ENCODE measurements around the gene AQP10. TPM values are rescaled to one million over a fixed set of nuclear protein-coding genes. Genes with fewer than 3 reads are reported as not detected.

AQP10 gene
- total RNA-seq, 1 experiment from 2014 or later: 0.50 TPM

- no peaks in the 10 kb centered on the region for H3K9me3 ChIP-seq
- no peak overlapping the region for H3K4me3 ChIP-seq (ENCODE audit: low read depth, low read length)
- Mint-ChIP-seq H3K36me3 (ENCODE audit: insufficient read depth, unreplicated experiment) (peaks cover 6% of the 10 kb centered on the region), H3K4me1 (ENCODE audit: low read depth, unreplicated experiment) (no peaks in the 10 kb centered on the region), H3K27ac (ENCODE audit: unreplicated experiment) (no peak overlapping the region), H3K27me3 (ENCODE audit: insufficient read depth, unreplicated experiment) (no peaks in the 10 kb centered on the region), H3K9me3 (ENCODE audit: unreplicated experiment) (no peaks in the 10 kb centered on the region), H3K4me3 (ENCODE audit: unreplicated experiment) (no peak overlapping the region)
- intact Hi-C loops (cut with micrococcal nuclease; ENCODE audit: unreplicated experiment): no loop called here
- no peaks in the 10 kb centered on the region for H3K27me3 ChIP-seq (replicated peaks; ENCODE audit: control insufficient read depth, insufficient read depth, low read length)
- TF ChIP-seq CTCF (IDR thresholded peaks at IDR 0.05; ENCODE audit: insufficient read depth in 1 of 2, low read depth in 1 of 2, low read length in 1 of 2, severe bottlenecking in 1 of 2, unreplicated experiment in 1 of 2): no peak
- no TSS peak for BruUV-seq (replicated peaks)
- CTCF ChIA-PET: interaction anchor here (0.6 kb wide), 1 partner anchor 103 kb away, joined by 5 read pairs; no protein-coding TSS in a partner anchor
- POLR2A ChIA-PET: no interaction called here
- 0 out of 2 replicates have a peak, but pooled peaks cover 3% of the 10 kb centered on the region for H3K36me3 ChIP-seq (ENCODE audit: control insufficient read depth, insufficient read depth, low read length)
- H3K4me1 ChIP-seq: no peaks in the 10 kb centered on the region
- no peak for DNase-seq
Observed at GRCh38 chr1:154346276-154346917, 25.5 kb downstream of the AQP10 start.

- no peaks in the 10 kb centered on the region for H3K9me3 ChIP-seq
- Mint-ChIP-seq H3K36me3 (ENCODE audit: insufficient read depth, unreplicated experiment) (peaks cover 5% of the 10 kb centered on the region), H3K9me3 (ENCODE audit: unreplicated experiment) (no peaks in the 10 kb centered on the region), H3K4me1 (ENCODE audit: low read depth, unreplicated experiment) (peaks cover 6% of the 10 kb centered on the region), H3K4me3 (ENCODE audit: unreplicated experiment) (no peak overlapping the region), H3K27ac (ENCODE audit: unreplicated experiment) (no peak overlapping the region), H3K27me3 (ENCODE audit: insufficient read depth, unreplicated experiment) (no peaks in the 10 kb centered on the region)
- intact Hi-C loops (cut with micrococcal nuclease; ENCODE audit: unreplicated experiment): no loop called here
- DNase-seq: no peak
- ChIA-PET CTCF (interaction anchor here (0.7 to 1.3 kb wide), 4 partner anchors 13 to 76 kb away, joined by 3 to 5 read pairs (median 4); no protein-coding TSS in a partner anchor), POLR2A (no interaction called here)
- H3K4me3 ChIP-seq (ENCODE audit: low read depth, low read length): no peak overlapping the region
- no peaks in the 10 kb centered on the region; the same call in 1 of the 2 replicates for H3K4me1 ChIP-seq
- no peaks in the 10 kb centered on the region for H3K27me3 ChIP-seq (replicated peaks; ENCODE audit: control insufficient read depth, insufficient read depth, low read length)
- H3K36me3 ChIP-seq (ENCODE audit: control insufficient read depth, insufficient read depth, low read length): 0 out of 2 replicates have a peak, but pooled peaks cover 3% of the 10 kb centered on the region
- no TSS peak for BruUV-seq (replicated peaks)
- TF ChIP-seq CTCF (IDR thresholded peaks at IDR 0.05; ENCODE audit: insufficient read depth in 1 of 2, low read depth in 1 of 2, low read length in 1 of 2, severe bottlenecking in 1 of 2, unreplicated experiment in 1 of 2): no peak
Observed at GRCh38 chr1:154347961-154348360, 27.1 kb downstream of the AQP10 start.

- H3K36me3 ChIP-seq (ENCODE audit: control insufficient read depth, insufficient read depth, low read length): 0 out of 2 replicates have a peak, but pooled peaks cover 3% of the 10 kb centered on the region
- CTCF ChIA-PET: interaction anchor here (0.7 to 1.1 kb wide), 4 partner anchors 14 to 76 kb away, joined by 3 to 5 read pairs (median 4); no protein-coding TSS in a partner anchor
- no peaks in the 10 kb centered on the region for H3K27me3 Mint-ChIP-seq (ENCODE audit: insufficient read depth, unreplicated experiment)
- peak in 1 of 2 experiments; percentile 46 for DNase-seq
- peaks cover 3% of the 10 kb centered on the region for H3K4me1 ChIP-seq
- no peak overlapping the region for H3K4me3 Mint-ChIP-seq (ENCODE audit: unreplicated experiment)
- intact Hi-C loops (cut with micrococcal nuclease; ENCODE audit: unreplicated experiment): no loop called here
- peak in 1 of 2 experiments; percentile 57 for TF ChIP-seq CTCF (IDR thresholded peaks at IDR 0.05; ENCODE audit: insufficient read depth in 1 of 2, low read depth in 1 of 2, low read length in 1 of 2, severe bottlenecking in 1 of 2, unreplicated experiment in 1 of 2)
- no peak overlapping the region for H3K27ac Mint-ChIP-seq (ENCODE audit: unreplicated experiment)
- no TSS peak for BruUV-seq (replicated peaks)
- H3K4me3 ChIP-seq (ENCODE audit: low read depth, low read length): no peak overlapping the region
- no peaks in the 10 kb centered on the region for H3K9me3 ChIP-seq
- H3K27me3 ChIP-seq (replicated peaks; ENCODE audit: control insufficient read depth, insufficient read depth, low read length): no peaks in the 10 kb centered on the region
- H3K36me3 Mint-ChIP-seq (ENCODE audit: insufficient read depth, unreplicated experiment): peaks cover 5% of the 10 kb centered on the region
- peaks cover 11% of the 10 kb centered on the region for H3K4me1 Mint-ChIP-seq (ENCODE audit: low read depth, unreplicated experiment)
- POLR2A ChIA-PET: no interaction called here
- H3K9me3 Mint-ChIP-seq (ENCODE audit: unreplicated experiment): no peaks in the 10 kb centered on the region
Observed at GRCh38 chr1:154348429-154349076, 27.7 kb downstream of the AQP10 start.

All from Caco-2 (cell line).